HEK293 (cell line): Measurements from ENCODE around the gene TUBG1.

Source experiments
- ATF2 ChIP-seq: fragments of 450-650 bp; formaldehyde crosslinking; IDR thresholded peaks from 2 replicates; pipeline ENCODE4 v1.5.1; 2016; ENCODE audit warnings: missing biosample characterization, missing genetic modification characterization, low read depth
- CTCF ChIP-seq: fragments of 450-650 bp; formaldehyde crosslinking; IDR thresholded peaks from 2 replicates; pipeline ENCODE4 v1.5.1; 2016; ENCODE audit warnings: missing biosample characterization, missing genetic modification characterization
- EGR2 ChIP-seq: fragments of 450-650 bp; formaldehyde crosslinking; IDR thresholded peaks from 2 replicates; pipeline ENCODE4 v1.5.1; 2016; ENCODE audit warnings: low read depth, missing biosample characterization, missing genetic modification characterization
- GLI4 ChIP-seq: fragments of 450-650 bp; formaldehyde crosslinking; IDR thresholded peaks from 2 replicates; pipeline ENCODE4 v1.5.1; 2016; ENCODE audit warnings: missing biosample characterization, missing genetic modification characterization
- SP7 ChIP-seq: fragments of 450-650 bp; formaldehyde crosslinking; IDR thresholded peaks from 2 replicates; pipeline ENCODE4 v1.5.1; 2016; ENCODE audit warnings: missing biosample characterization, missing genetic modification characterization
- ZBTB6 ChIP-seq: fragments of 450-650 bp; formaldehyde crosslinking; IDR thresholded peaks from 2 replicates; pipeline ENCODE4 v1.5.1; 2017; ENCODE audit warnings: missing biosample characterization, missing genetic modification characterization
- ZNF423 ChIP-seq: fragments of 450-650 bp; formaldehyde crosslinking; IDR thresholded peaks from 2 replicates; pipeline ENCODE4 v1.5.1; 2016; ENCODE audit warnings: missing biosample characterization, missing genetic modification characterization
- ZNF518A ChIP-seq: fragments of 450-650 bp; formaldehyde crosslinking; conservative IDR thresholded peaks from 2 replicates; pipeline ENCODE4 v1.5.1; 2016; ENCODE audit warnings: low read depth, missing biosample characterization, missing genetic modification characterization

GRCh38 chr17:42574463-42574862, 35.0 kb upstream of the TUBG1 start:
- TF ChIP-seq SP7 (tag by site-specific recombination) (no peak), ZBTB6 (tag by site-specific recombination) (no peak), EGR2 (tag by site-specific recombination) (no peak), ZNF423 (tag by site-specific recombination) (no peak), GLI4 (tag by site-specific recombination) (no peak), CTCF (tag by site-specific recombination) (no peak), ATF2 (tag by site-specific recombination) (no peak), ZNF518A (tag by site-specific recombination) (no peak)
